ENCODE measurements around the gene TOB1. TPM values are rescaled to one million over a fixed set of nuclear protein-coding genes. Genes with fewer than 3 reads are reported as not detected.

Gene TOB1
- total RNA-seq, 1 experiment from 2014 or later: 53.1 TPM

DNA sequence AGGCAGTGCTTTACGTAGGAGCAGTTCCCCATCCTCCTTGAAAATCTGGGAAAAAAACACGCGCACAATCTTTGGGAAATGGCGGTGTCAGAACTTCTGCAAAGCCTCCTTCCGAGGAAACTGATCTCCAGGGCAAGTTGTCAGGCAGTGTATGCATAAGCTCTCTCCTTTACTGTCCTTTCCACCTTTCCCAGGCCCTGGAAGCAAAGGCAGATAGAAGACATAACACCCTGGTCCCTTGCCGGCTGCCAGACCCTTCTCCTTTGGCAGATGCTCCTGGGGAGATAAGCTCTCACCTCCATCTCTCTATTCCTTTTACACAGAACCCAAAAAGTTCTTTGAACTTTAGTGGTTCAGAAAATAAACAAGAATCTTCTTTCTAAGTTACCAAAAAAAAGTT lies 12.4 kb downstream of the TOB1 start:
- no peak for DNase-seq (ENCODE audit: unreplicated experiment)
- no peaks in the 10 kb centered on the region for H3K9me3 Mint-ChIP-seq (ENCODE audit: unreplicated experiment)
- H3K4me3 Mint-ChIP-seq (ENCODE audit: unreplicated experiment): no peak overlapping the region
- ChIA-PET CTCF (interaction anchor here (0.6 to 11.7 kb wide), 12 partner anchors 9 to 312 kb away, joined by 3 to 429 read pairs (median 12); no protein-coding TSS in a partner anchor), POLR2A (interaction anchor here (0.6 to 7.3 kb wide), 5 partner anchors 11 to 267 kb away, joined by 3 to 170 read pairs (median 31); partner anchors contain the start of genes SPAG9 and TOB1)
- intact Hi-C loops (cut with micrococcal nuclease): no loop called here
- H3K27ac Mint-ChIP-seq (ENCODE audit: low read depth, unreplicated experiment): no peak overlapping the region
- H3K36me3 Mint-ChIP-seq (ENCODE audit: insufficient read depth, unreplicated experiment): no peaks in the 10 kb centered on the region
- TF ChIP-seq, protein P1, sequence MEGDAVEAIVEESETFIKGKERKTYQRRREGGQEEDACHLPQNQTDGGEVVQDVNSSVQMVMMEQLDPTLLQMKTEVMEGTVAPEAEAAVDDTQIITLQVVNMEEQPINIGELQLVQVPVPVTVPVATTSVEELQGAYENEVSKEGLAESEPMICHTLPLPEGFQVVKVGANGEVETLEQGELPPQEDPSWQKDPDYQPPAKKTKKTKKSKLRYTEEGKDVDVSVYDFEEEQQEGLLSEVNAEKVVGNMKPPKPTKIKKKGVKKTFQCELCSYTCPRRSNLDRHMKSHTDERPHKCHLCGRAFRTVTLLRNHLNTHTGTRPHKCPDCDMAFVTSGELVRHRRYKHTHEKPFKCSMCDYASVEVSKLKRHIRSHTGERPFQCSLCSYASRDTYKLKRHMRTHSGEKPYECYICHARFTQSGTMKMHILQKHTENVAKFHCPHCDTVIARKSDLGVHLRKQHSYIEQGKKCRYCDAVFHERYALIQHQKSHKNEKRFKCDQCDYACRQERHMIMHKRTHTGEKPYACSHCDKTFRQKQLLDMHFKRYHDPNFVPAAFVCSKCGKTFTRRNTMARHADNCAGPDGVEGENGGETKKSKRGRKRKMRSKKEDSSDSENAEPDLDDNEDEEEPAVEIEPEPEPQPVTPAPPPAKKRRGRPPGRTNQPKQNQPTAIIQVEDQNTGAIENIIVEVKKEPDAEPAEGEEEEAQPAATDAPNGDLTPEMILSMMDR (IDR thresholded peaks at IDR 0.05; ENCODE audit: unreplicated experiment): no peak
- no peaks in the 10 kb centered on the region for H3K27me3 Mint-ChIP-seq (ENCODE audit: insufficient read depth, unreplicated experiment)
- no TSS peak for BruUV-seq (replicated peaks)
- peaks cover 15% of the 10 kb centered on the region for H3K4me1 Mint-ChIP-seq (ENCODE audit: insufficient read depth, unreplicated experiment)

DNA sequence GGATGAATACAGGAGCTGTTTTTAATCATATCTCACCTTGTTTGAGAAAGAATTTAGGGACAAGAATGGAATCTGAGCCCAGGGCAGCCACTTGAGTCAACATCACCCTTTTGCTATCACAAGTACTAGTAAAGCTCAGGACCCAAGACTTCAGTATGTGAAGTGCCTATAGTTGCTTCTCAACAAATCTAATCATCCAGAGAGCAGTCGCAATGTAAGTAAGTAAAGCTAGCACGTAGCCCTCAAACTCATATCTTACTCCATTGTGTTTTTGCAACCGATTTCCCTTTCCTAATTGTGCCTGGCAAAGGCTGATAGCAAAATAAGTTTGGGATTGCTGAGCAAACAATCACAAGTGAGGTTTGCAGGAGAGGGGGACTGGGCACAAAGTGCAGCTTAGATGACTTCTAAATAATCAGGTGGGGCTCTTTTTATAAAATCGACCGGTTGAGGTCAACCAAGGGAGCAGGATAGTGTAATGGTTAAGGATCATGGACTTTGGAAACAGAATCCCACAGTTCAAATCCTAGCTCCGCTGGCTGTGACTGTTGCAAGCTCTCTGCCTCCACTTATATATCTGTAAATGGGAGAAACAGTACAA lies 13.0 kb downstream of the TOB1 start:
- intact Hi-C loops (cut with micrococcal nuclease): no loop called here
- Mint-ChIP-seq H3K4me1 (ENCODE audit: insufficient read depth, unreplicated experiment) (peaks cover 15% of the 10 kb centered on the region), H3K9me3 (ENCODE audit: unreplicated experiment) (no peaks in the 10 kb centered on the region), H3K36me3 (ENCODE audit: insufficient read depth, unreplicated experiment) (no peaks in the 10 kb centered on the region), H3K4me3 (ENCODE audit: unreplicated experiment) (no peak overlapping the region), H3K27me3 (ENCODE audit: insufficient read depth, unreplicated experiment) (no peaks in the 10 kb centered on the region), H3K27ac (ENCODE audit: low read depth, unreplicated experiment) (peak overlapping the region; percentile 90)
- ChIA-PET CTCF (interaction anchor here (0.6 to 11.7 kb wide), 40 partner anchors 10 to 1060 kb away, joined by 3 to 429 read pairs (median 4); no protein-coding TSS in a partner anchor), POLR2A (interaction anchor here (0.7 to 7.3 kb wide), 10 partner anchors 11 to 294 kb away, joined by 3 to 170 read pairs (median 6); partner anchors contain the start of gene TOB1)
- TF ChIP-seq, protein P1 (IDR thresholded peaks at IDR 0.05; ENCODE audit: unreplicated experiment): no peak
- BruUV-seq (replicated peaks): no TSS peak
- DNase-seq (ENCODE audit: unreplicated experiment): no peak

DNA sequence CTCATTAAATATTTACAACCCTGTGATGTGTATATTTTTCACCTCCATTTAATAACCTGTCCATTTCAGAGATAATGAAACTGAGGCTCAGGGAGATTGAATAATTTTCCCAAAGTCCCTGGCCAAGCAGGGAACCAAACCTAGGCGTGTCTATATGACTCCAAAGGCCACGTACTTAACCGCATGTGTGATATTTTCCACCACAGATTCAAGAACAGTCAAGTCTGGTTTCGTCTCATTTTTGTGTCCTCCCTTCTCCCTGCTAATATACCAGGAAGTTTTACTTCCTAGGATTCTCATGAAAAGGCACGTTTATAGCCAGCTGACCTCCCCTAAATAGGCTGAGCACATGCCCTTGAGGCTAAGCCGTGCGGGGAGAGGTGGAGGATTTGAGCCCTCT lies 15.5 kb downstream of the TOB1 start:
- Mint-ChIP-seq H3K27me3 (ENCODE audit: insufficient read depth, unreplicated experiment) (no peaks in the 10 kb centered on the region), H3K4me1 (ENCODE audit: insufficient read depth, unreplicated experiment) (peaks cover 16% of the 10 kb centered on the region), H3K27ac (ENCODE audit: low read depth, unreplicated experiment) (no peak overlapping the region), H3K36me3 (ENCODE audit: insufficient read depth, unreplicated experiment) (no peaks in the 10 kb centered on the region), H3K4me3 (ENCODE audit: unreplicated experiment) (no peak overlapping the region), H3K9me3 (ENCODE audit: unreplicated experiment) (no peaks in the 10 kb centered on the region)
- ChIA-PET POLR2A (interaction anchor here (0.9 to 7.3 kb wide), 2 partner anchors 14 to 124 kb away, joined by 3 to 170 read pairs; partner anchors contain the start of gene TOB1), CTCF (interaction anchor here (0.6 to 11.7 kb wide), 11 partner anchors 8 to 212 kb away, joined by 3 to 429 read pairs (median 7); no protein-coding TSS in a partner anchor)
- intact Hi-C loops (cut with micrococcal nuclease): no loop called here
- no peak for DNase-seq (ENCODE audit: unreplicated experiment)
- no TSS peak for BruUV-seq (replicated peaks)
- TF ChIP-seq, protein P1 (IDR thresholded peaks at IDR 0.05; ENCODE audit: unreplicated experiment): no peak

DNA sequence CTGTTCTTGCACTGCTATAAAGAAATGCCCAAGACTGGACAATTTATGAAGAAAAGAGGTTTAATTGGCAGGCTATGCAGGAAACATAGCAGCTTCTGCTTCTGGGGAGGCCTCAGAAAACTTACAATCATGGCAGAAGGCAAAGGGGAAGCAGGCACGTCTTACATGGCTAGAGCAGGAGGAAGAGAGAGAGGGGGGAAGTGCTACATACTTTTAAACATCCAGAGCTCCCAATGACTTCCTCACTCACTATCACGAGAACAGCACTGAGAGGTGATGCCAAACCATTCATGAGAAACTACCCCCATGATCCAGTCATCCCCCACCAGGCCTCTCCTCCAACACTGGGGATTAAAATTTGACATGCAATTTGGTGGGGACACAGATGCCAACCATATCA lies 17.4 kb downstream of the TOB1 start:
- POLR2A ChIA-PET: interaction anchor here (0.6 to 1.1 kb wide), 5 partner anchors 16 to 145 kb away, joined by 3 to 4 read pairs (median 3); partner anchors contain the start of gene TOB1
- no TSS peak for BruUV-seq (replicated peaks)
- Mint-ChIP-seq H3K36me3 (ENCODE audit: insufficient read depth, unreplicated experiment) (no peaks in the 10 kb centered on the region), H3K9me3 (ENCODE audit: unreplicated experiment) (no peaks in the 10 kb centered on the region), H3K4me1 (ENCODE audit: insufficient read depth, unreplicated experiment) (peaks cover 22% of the 10 kb centered on the region), H3K4me3 (ENCODE audit: unreplicated experiment) (no peak overlapping the region), H3K27me3 (ENCODE audit: insufficient read depth, unreplicated experiment) (no peaks in the 10 kb centered on the region), H3K27ac (ENCODE audit: low read depth, unreplicated experiment) (no peak overlapping the region)
- CTCF ChIA-PET: interaction anchor here (0.5 to 11.7 kb wide), 5 partner anchors 66 to 208 kb away, joined by 3 to 429 read pairs (median 4); no protein-coding TSS in a partner anchor
- DNase-seq (ENCODE audit: unreplicated experiment): no peak
- intact Hi-C loops (cut with micrococcal nuclease): no loop called here
- TF ChIP-seq, protein P1 (IDR thresholded peaks at IDR 0.05; ENCODE audit: unreplicated experiment): no peak

All from MCF 10A (cell line).